ENCODE results near the gene BICDL1. TPM values are rescaled to one million over a fixed set of nuclear protein-coding genes. Genes with fewer than 3 reads are reported as not detected.

The BICDL1 gene
- polyA plus RNA-seq, 1 experiment, result not detected

DNA sequence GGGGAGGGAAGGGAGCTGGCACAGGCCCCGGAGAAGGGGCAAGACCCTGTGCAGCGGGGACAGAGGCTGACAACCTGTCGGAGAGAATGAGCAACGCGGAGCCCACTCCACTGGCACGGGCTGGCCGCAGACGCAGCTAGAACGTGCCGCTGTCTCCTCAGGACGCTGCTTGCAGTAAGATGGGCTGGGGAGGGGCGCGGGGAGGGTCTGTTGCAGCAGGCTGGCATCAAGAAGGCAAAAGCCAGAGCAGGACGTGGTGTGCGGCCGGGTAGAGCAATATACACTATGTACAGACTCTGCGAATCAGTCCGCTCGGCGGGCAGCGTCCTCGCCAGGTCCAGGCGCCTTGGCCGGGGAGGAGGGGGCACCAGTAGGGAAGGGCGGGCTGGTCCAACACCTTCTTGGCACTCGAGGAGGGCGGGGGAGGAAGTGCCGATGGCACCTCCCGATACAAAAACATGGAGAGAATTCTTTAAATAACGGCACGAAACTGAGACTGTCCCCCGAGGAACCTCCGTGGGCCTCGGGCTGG, 107.7 kb downstream of the BICDL1 start:
- CTCF ChIA-PET, result no interaction called here
- Histone ChIP-seq H3K27me3 (ENCODE audit: control insufficient read depth, insufficient read depth, low read length) (no peaks in the 10 kb centered on the region), H3K4me3 (ENCODE audit: low read depth, low read length) (no peak overlapping the region), H3K9me3 (ENCODE audit: control insufficient read depth, insufficient read depth, low read length) (no peaks in the 10 kb centered on the region; the same call in 1 of the 2 replicates), H3K27ac (ENCODE audit: low read depth, low read length) (no peak overlapping the region)
- POLR2A ChIA-PET, result no interaction called here
- DNase-seq (ENCODE audit: low read depth, low spot score), result no peak
- TF ChIP-seq, protein P1, sequence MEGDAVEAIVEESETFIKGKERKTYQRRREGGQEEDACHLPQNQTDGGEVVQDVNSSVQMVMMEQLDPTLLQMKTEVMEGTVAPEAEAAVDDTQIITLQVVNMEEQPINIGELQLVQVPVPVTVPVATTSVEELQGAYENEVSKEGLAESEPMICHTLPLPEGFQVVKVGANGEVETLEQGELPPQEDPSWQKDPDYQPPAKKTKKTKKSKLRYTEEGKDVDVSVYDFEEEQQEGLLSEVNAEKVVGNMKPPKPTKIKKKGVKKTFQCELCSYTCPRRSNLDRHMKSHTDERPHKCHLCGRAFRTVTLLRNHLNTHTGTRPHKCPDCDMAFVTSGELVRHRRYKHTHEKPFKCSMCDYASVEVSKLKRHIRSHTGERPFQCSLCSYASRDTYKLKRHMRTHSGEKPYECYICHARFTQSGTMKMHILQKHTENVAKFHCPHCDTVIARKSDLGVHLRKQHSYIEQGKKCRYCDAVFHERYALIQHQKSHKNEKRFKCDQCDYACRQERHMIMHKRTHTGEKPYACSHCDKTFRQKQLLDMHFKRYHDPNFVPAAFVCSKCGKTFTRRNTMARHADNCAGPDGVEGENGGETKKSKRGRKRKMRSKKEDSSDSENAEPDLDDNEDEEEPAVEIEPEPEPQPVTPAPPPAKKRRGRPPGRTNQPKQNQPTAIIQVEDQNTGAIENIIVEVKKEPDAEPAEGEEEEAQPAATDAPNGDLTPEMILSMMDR (IDR thresholded peaks at IDR 0.05; ENCODE audit: low read depth, low read length), result no peak

DNA sequence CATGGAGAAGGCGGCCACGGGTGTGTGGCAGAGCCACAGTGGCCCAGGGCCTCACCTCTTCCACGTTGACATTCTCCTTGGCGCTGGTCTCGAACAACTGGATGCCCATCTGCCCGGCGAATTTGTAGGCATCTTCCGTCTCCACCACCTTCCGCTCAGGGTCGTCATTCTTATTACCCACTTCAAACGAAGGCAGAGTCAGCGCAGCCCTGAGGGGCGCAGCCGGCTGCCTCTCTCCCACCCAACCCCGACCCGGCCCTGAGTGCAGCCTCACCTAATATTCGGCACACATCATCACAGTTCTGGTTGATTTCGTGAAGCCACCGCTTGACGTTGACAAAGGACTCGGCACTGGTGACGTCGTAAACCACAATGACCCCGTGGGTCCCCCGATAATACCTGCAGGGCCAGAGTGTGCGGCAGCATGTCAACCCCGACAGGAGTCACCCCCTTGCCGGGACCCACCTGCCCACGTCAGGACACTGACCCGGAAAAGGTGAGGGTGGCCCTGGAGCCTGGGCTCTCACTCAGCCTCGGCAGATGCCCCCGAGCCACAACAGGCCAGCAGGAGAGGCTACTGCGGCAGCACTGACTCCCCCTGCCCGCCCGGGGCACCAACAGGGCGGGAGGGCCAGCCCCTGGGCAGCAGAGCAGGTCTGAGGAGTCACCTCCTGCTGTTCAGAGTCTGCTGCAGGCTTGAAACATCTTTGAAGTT, 109.9 kb downstream of the BICDL1 start:
- Histone ChIP-seq H3K27ac (ENCODE audit: low read depth, low read length) (no peak overlapping the region), H3K4me3 (ENCODE audit: low read depth, low read length) (no peak overlapping the region), H3K27me3 (ENCODE audit: control insufficient read depth, insufficient read depth, low read length) (no peaks in the 10 kb centered on the region), H3K9me3 (ENCODE audit: control insufficient read depth, insufficient read depth, low read length) (no peaks in the 10 kb centered on the region; the same call in 1 of the 2 replicates)
- TF ChIP-seq, protein P1 (IDR thresholded peaks at IDR 0.05; ENCODE audit: low read depth, low read length), result no peak
- CTCF ChIA-PET, result no interaction called here
- POLR2A ChIA-PET, result no interaction called here
- DNase-seq (ENCODE audit: low read depth, low spot score), result no peak

DNA sequence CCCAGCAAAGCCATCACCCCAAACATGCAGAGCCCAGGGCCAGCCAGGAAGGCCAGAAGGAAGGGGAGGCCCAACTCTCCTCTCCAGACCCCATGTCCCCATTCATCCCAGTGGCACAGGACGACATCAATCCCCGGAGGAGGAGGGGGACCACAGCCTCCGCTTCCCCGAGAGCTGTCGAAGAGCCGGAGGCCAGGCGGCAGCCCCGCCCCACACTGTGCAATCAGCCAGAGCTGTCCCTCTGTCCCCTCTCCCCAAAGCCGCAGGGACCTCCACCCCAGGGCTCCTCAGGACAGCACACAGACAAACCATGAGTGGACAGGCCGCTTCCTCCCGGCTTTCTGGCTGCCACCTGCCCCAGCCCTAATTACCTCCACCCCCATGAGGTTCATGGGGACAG, 110.7 kb downstream of the BICDL1 start:
- Histone ChIP-seq H3K4me3 (ENCODE audit: low read depth, low read length) (no peak overlapping the region), H3K27me3 (ENCODE audit: control insufficient read depth, insufficient read depth, low read length) (no peaks in the 10 kb centered on the region), H3K9me3 (ENCODE audit: control insufficient read depth, insufficient read depth, low read length) (no peaks in the 10 kb centered on the region; the same call in 1 of the 2 replicates), H3K27ac (ENCODE audit: low read depth, low read length) (no peak overlapping the region)
- ChIA-PET POLR2A (interaction anchor here (1.3 kb wide), 1 partner anchor 101 kb away, joined by 4 read pairs; the partner anchor contains the start of gene RPLP0), CTCF (interaction anchor here (1.7 kb wide), 1 partner anchor 12 kb away, joined by 7 read pairs; no protein-coding TSS in a partner anchor)
- DNase-seq (ENCODE audit: low read depth, low spot score), result no peak
- TF ChIP-seq, protein P1 (IDR thresholded peaks at IDR 0.05; ENCODE audit: low read depth, low read length), result no peak

DNA sequence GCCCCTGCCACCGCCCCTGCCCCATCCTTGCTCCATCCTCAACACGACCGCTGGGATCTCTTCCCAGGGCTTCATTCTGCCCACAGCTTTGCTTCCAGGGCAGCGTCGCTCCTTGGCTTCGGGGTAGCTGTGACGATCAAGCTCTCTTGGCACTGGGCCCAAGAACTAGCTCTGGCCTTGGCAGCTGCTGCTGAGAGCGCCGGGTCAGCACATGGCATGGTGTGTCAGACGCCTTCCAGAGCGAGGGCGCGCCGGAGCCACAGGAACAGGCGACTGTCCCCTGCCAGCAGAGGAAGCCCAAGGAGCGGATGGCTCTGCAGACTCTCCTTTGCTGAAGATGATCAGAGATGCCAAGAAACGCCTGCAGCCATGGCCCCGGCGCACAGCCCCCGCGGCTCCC, 111.6 kb downstream of the BICDL1 start:
- POLR2A ChIA-PET, result interaction anchor here (1.3 kb wide), 1 partner anchor 100 kb away, joined by 4 read pairs; the partner anchor contains the start of gene RPLP0

More for the DNA sequence above, 111.6 kb downstream of the BICDL1 start:
- Histone ChIP-seq H3K27me3 (ENCODE audit: control insufficient read depth, insufficient read depth, low read length) (no peaks in the 10 kb centered on the region), H3K27ac (ENCODE audit: low read depth, low read length) (no peak overlapping the region), H3K4me3 (ENCODE audit: low read depth, low read length) (no peak overlapping the region), H3K9me3 (ENCODE audit: control insufficient read depth, insufficient read depth, low read length) (no peaks in the 10 kb centered on the region; the same call in 1 of the 2 replicates)
- DNase-seq (ENCODE audit: low read depth, low spot score), result no peak
- TF ChIP-seq, protein P1 (IDR thresholded peaks at IDR 0.05; ENCODE audit: low read depth, low read length), result no peak
- CTCF ChIA-PET, result interaction anchor here (1.7 kb wide), 1 partner anchor 13 kb away, joined by 7 read pairs; no protein-coding TSS in a partner anchor

Data from AG04450 (cell line).